Medulla oblongata (tissue), 1 donor: ENCODE data around the gene KRT16.
"Not testable (repeated sequence)": the region's sequence is repeated elsewhere in the genome, so short reads cannot be mapped to it uniquely, and the experiment has no call there.

Source experiments
- DNase-seq: peaks from one replicate; pipeline ENCODE4 v3.0.0-alpha.2; 2015; ENCODE audit errors: extremely low spot score

Gene KRT16

GRCh38 chr17:41628073-41628370, 15.5 kb upstream of the KRT16 start:
- not testable (repeated sequence) for DNase-seq

- no peak for DNase-seq
Measured at GRCh38 chr17:41627316-41628072, 14.9 kb upstream of the KRT16 start.

GRCh38 chr17:41626914-41627295, 14.3 kb upstream of the KRT16 start:
- not testable (repeated sequence) for DNase-seq

- not testable (repeated sequence) for DNase-seq
Measured at GRCh38 chr17:41626028-41626913, 13.7 kb upstream of the KRT16 start.

- no peak for DNase-seq
Measured at GRCh38 chr17:41625602-41626001, 13.0 kb upstream of the KRT16 start.

GRCh38 chr17:41624208-41625101, 11.9 kb upstream of the KRT16 start, which contains the start of gene KRT17:
Gene KRT17, minus strand, starts transcription at chr17:41624575. Its CDS starts 66 bp downstream, at chr17:41624509.
- DNase-seq: no peak

- not testable (repeated sequence) for DNase-seq
Measured at GRCh38 chr17:41623184-41623861, 10.8 kb upstream of the KRT16 start.

- DNase-seq: not testable (repeated sequence)
Measured at GRCh38 chr17:41622340-41623183, 10.0 kb upstream of the KRT16 start.

- no peak for DNase-seq
Measured at GRCh38 chr17:41621916-41622315, 9.3 kb upstream of the KRT16 start.

GRCh38 chr17:41621435-41621817, 8.9 kb upstream of the KRT16 start:
- DNase-seq: not testable (repeated sequence)

GRCh38 chr17:41620583-41621434, 8.2 kb upstream of the KRT16 start:
- no peak for DNase-seq

- not testable (repeated sequence) for DNase-seq
Measured at GRCh38 chr17:41619927-41620582, 7.5 kb upstream of the KRT16 start.

- DNase-seq: no peak
Measured at GRCh38 chr17:41619036-41619926, 6.7 kb upstream of the KRT16 start.

GRCh38 chr17:41618341-41619035, 5.9 kb upstream of the KRT16 start:
- no peak for DNase-seq

GRCh38 chr17:41617698-41618097, 5.1 kb upstream of the KRT16 start:
- no peak for DNase-seq

GRCh38 chr17:41617136-41617535, 4.6 kb upstream of the KRT16 start:
- DNase-seq: no peak

- DNase-seq: not testable (repeated sequence)
Measured at GRCh38 chr17:41616486-41616885, 3.9 kb upstream of the KRT16 start.
